ENCODE data around the gene RAB11FIP4. TPM values are rescaled to one million over a fixed set of nuclear protein-coding genes. Genes with fewer than 3 reads are reported as not detected.
A peak's percentile ranks its signal among the peaks of the same experiment; 100 is the strongest.

RAB11FIP4 gene
- total and polyA plus RNA-seq, 2 donors from 2014 or later: 10.0 to 32.5 TPM

DNA sequence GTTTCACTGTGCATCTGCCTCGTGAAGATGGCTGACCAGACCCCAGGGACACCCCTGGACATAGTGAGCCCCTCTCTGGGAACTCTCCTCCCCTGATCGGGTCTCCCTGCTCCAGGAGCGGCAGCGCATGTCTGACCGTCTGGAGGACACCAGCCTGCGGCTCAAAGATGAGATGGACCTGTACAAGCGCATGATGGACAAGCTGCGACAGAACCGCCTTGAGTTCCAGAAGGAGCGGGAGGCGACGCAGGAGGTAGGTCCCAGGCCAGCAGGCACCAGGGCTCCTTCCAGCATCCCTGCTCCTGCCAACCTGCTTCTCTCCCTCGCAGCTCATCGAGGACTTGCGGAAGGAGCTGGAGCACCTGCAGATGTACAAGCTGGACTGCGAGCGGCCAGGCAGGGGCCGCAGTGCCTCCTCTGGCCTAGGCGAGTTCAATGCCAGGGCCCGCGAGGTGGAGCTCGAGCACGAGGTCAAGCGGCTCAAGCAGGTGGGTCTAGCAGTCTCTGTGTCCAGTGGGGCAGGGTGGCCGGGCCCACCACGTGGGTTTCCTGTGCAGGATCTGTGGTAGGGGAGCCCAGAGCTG lies 136.9 kb downstream of the RAB11FIP4 start:
- no peak for FAIRE-seq
- Histone ChIP-seq H3K36me3 (ENCODE audit: control insufficient read depth in 2 of 3, insufficient read depth in 3 of 3, low read length in 3 of 3) (peaks cover 0 to 28% (median 14%) of the 10 kb centered on the region in 3 donors), H3K27ac (ENCODE audit: low read depth in 2 of 2, low read length in 2 of 2) (no peak overlapping the region)

GRCh38 chr17:31529841-31530251 lies 138.4 kb downstream of the RAB11FIP4 start:
- intact Hi-C loops (cut with DNase I): no loop called here
- Histone ChIP-seq H3K4me1 (ENCODE audit: control insufficient read depth in 2 of 3, insufficient read depth in 2 of 3, low read depth in 1 of 3, low read length in 3 of 3) (no peaks in the 10 kb centered on the region), H3K27ac (ENCODE audit: low read depth in 2 of 2, low read length in 2 of 2) (no peak overlapping the region), H3K36me3 (ENCODE audit: control insufficient read depth in 2 of 3, insufficient read depth in 3 of 3, low read length in 3 of 3) (peaks cover 0 to 24% (median 10%) of the 10 kb centered on the region in 3 donors), H3K27me3 (ENCODE audit: control insufficient read depth, insufficient read depth, low read length) (no peaks in the 10 kb centered on the region), H3K4me3 (ENCODE audit: low read length in 3 of 3) (no peak overlapping the region), H3K9ac (ENCODE audit: low read length in 3 of 3) (no peak overlapping the region), H3K9me3 (ENCODE audit: control insufficient read depth in 2 of 3, insufficient read depth in 1 of 3, low read length in 3 of 3) (no peaks in the 10 kb centered on the region)
- no peak for FAIRE-seq
- peak in 1 of 5 donors; percentile 60 for DNase-seq
- no peak for TF ChIP-seq CTCF (IDR thresholded peaks at IDR 0.05; ENCODE audit: borderline replicate concordance, extremely low read depth, insufficient read depth)

More for the DNA sequence above, 136.9 kb downstream of the RAB11FIP4 start:
- peak in 1 of 5 donors; percentile 68 for DNase-seq
- no peak for TF ChIP-seq CTCF (IDR thresholded peaks at IDR 0.05; ENCODE audit: borderline replicate concordance, extremely low read depth, insufficient read depth)
- H3K4me1 ChIP-seq (ENCODE audit: control insufficient read depth in 2 of 3, insufficient read depth in 2 of 3, low read depth in 1 of 3, low read length in 3 of 3): no peaks in the 10 kb centered on the region
- no peaks in the 10 kb centered on the region for H3K27me3 ChIP-seq (ENCODE audit: control insufficient read depth, insufficient read depth, low read length)
- H3K9me3 ChIP-seq (ENCODE audit: control insufficient read depth in 2 of 3, insufficient read depth in 1 of 3, low read length in 3 of 3): no peaks in the 10 kb centered on the region
- intact Hi-C loops (cut with DNase I): no loop called here
- no peak overlapping the region for H3K4me3 ChIP-seq (ENCODE audit: low read length in 3 of 3)
- H3K9ac ChIP-seq (ENCODE audit: low read length in 3 of 3): no peak overlapping the region

DNA sequence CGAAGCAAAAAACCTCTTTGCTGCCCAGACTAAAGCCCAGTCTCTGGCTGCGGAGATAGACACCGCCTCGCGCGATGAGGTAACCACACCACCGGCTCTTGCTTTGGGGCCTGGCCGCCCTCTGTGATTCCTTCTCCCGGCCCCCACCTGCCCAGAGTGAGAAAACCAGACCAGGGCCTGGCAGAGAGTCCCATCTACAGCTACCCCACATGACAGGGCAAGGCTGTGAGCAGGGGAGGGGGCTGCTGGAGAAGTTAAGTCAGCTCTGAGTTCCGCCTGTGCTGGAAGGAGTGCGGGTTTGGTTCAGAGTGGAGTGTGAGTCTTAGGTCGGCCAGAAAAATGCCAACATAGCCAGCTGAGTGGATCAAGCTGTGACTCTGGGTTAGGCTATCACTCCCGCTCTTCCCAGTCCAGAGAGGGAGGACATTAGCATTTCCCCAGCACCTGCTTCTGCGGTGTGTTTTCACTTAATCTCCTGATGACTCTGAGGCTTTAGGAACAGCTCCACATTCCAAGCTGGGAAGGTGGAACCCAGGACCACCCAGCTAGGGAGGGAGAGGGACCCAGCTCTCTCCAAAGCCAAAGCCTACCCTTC lies 139.0 kb downstream of the RAB11FIP4 start:
- no peak overlapping the region for H3K9ac ChIP-seq (ENCODE audit: low read length in 3 of 3)
- no peak for TF ChIP-seq CTCF (IDR thresholded peaks at IDR 0.05; ENCODE audit: borderline replicate concordance, extremely low read depth, insufficient read depth)
- no peak overlapping the region for H3K27ac ChIP-seq (ENCODE audit: low read depth in 2 of 2, low read length in 2 of 2)
- intact Hi-C loops (cut with DNase I): no loop called here
- H3K27me3 ChIP-seq (ENCODE audit: control insufficient read depth, insufficient read depth, low read length): no peaks in the 10 kb centered on the region
- H3K4me1 ChIP-seq (ENCODE audit: control insufficient read depth in 2 of 3, insufficient read depth in 2 of 3, low read depth in 1 of 3, low read length in 3 of 3): no peaks in the 10 kb centered on the region
- no peaks in the 10 kb centered on the region for H3K9me3 ChIP-seq (ENCODE audit: control insufficient read depth in 2 of 3, insufficient read depth in 1 of 3, low read length in 3 of 3)
- H3K4me3 ChIP-seq (ENCODE audit: low read length in 3 of 3): no peak overlapping the region
- peak in 3 of 5 donors; percentile 43 to 78 (median 57) for DNase-seq
- FAIRE-seq: no peak
- peaks cover 0 to 24% (median 10%) of the 10 kb centered on the region in 3 donors for H3K36me3 ChIP-seq (ENCODE audit: control insufficient read depth in 2 of 3, insufficient read depth in 3 of 3, low read length in 3 of 3)

Measured in kidney (tissue), 14 donors.